Measurements from ENCODE around the gene LRIG1. TPM values are rescaled to one million over a fixed set of nuclear protein-coding genes. Genes with fewer than 3 reads are reported as not detected.

Gene LRIG1
- total and polyA plus RNA-seq, 7 donors: 4.2 to 226 (median 150) TPM

GRCh38 chr3:66492071-66492470 lies 8.8 kb downstream of the LRIG1 start:
- Histone ChIP-seq H3K36me3 (no peaks in the 10 kb centered on the region), H3K27me3 (no peaks in the 10 kb centered on the region), H3K9me3 (no peaks in the 10 kb centered on the region), H3K4me1 (peaks cover 2 to 100% (median 96%) of the 10 kb centered on the region in 4 donors), H3K4me3 (no peak overlapping the region), H3K27ac (peak overlapping the region; percentile 53 to 95 (median 91))
- no peak for TF ChIP-seq CTCF (IDR thresholded peaks at IDR 0.05)
- TF ChIP-seq EP300 (IDR thresholded peaks at IDR 0.05): no peak
- no peak for TF ChIP-seq POLR2A (IDR thresholded peaks at IDR 0.05)
- TF ChIP-seq POLR2AphosphoS5 (IDR thresholded peaks at IDR 0.05): no peak
- intact Hi-C loops (cut with DNase I): no loop called here
- whole genome bisulfite sequencing, 2 donors: 18 to 48% methylated on average over 3 of the region's 3 CpGs
- no peak for DNase-seq

- Histone ChIP-seq H3K36me3 (no peaks in the 10 kb centered on the region), H3K4me1 (peaks cover 2 to 100% (median 97%) of the 10 kb centered on the region in 4 donors), H3K27me3 (no peaks in the 10 kb centered on the region), H3K27ac (peak overlapping the region; percentile 70 to 95 (median 91)), H3K9me3 (no peaks in the 10 kb centered on the region), H3K4me3 (no peak overlapping the region)
- WGBS, 2 donors: 7 to 45% methylated on average over 1 of the region's 1 CpG
- no peak for DNase-seq
- TF ChIP-seq POLR2A (IDR thresholded peaks at IDR 0.05): no peak
- no peak for TF ChIP-seq EP300 (IDR thresholded peaks at IDR 0.05)
- no peak for TF ChIP-seq POLR2AphosphoS5 (IDR thresholded peaks at IDR 0.05)
- intact Hi-C loops (cut with DNase I): no loop called here
Observed at GRCh38 chr3:66490984-66491383, 9.8 kb downstream of the LRIG1 start.

GRCh38 chr3:66490214-66490613 lies 10.6 kb downstream of the LRIG1 start:
- no peak for DNase-seq
- WGBS, 2 donors: 16 to 17% methylated on average over 4 of the region's 4 CpGs
- H3K9me3 ChIP-seq: no peaks in the 10 kb centered on the region
- H3K4me3 ChIP-seq: no peak overlapping the region
- no peaks in the 10 kb centered on the region for H3K36me3 ChIP-seq
- peak overlapping the region; percentile 70 to 95 (median 91) for H3K27ac ChIP-seq
- TF ChIP-seq POLR2AphosphoS5 (IDR thresholded peaks at IDR 0.05) (peak; percentile 39 to 62 (median 55)), EP300 (IDR thresholded peaks at IDR 0.05) (no peak), CTCF (IDR thresholded peaks at IDR 0.05) (no peak)
- H3K4me1 ChIP-seq: peaks cover 2 to 100% (median 97%) of the 10 kb centered on the region in 4 donors
- intact Hi-C loops (cut with DNase I): no loop called here
- no peaks in the 10 kb centered on the region for H3K27me3 ChIP-seq

- Histone ChIP-seq H3K36me3 (no peaks in the 10 kb centered on the region), H3K4me3 (no peak overlapping the region), H3K27me3 (no peaks in the 10 kb centered on the region), H3K9me3 (no peaks in the 10 kb centered on the region), H3K4me1 (peaks cover 2 to 100% (median 97%) of the 10 kb centered on the region in 4 donors), H3K27ac (peak overlapping the region; percentile 70 to 95 (median 91))
- intact Hi-C loops (cut with DNase I): loop anchor here (5.0 kb wide), 1 partner anchor 37 kb away; no protein-coding TSS in a partner anchor
- WGBS, 2 donors: 55 to 63% methylated on average over 4 of the region's 4 CpGs
- no peak for TF ChIP-seq POLR2A (IDR thresholded peaks at IDR 0.05)
- no peak for TF ChIP-seq POLR2AphosphoS5 (IDR thresholded peaks at IDR 0.05)
- no peak for TF ChIP-seq CTCF (IDR thresholded peaks at IDR 0.05)
- TF ChIP-seq EP300 (IDR thresholded peaks at IDR 0.05): no peak
- no peak for DNase-seq
Observed at GRCh38 chr3:66489581-66489980, 11.2 kb downstream of the LRIG1 start.

- WGBS, 2 donors: 97 to 98% methylated on average over 2 of the region's 2 CpGs
- Histone ChIP-seq H3K27me3 (no peaks in the 10 kb centered on the region), H3K27ac (peak overlapping the region; percentile 70 to 95 (median 91)), H3K4me1 (peaks cover 2 to 100% (median 97%) of the 10 kb centered on the region in 4 donors), H3K4me3 (no peak overlapping the region), H3K9me3 (no peaks in the 10 kb centered on the region), H3K36me3 (no peaks in the 10 kb centered on the region)
- TF ChIP-seq POLR2A (IDR thresholded peaks at IDR 0.05) (no peak), EP300 (IDR thresholded peaks at IDR 0.05) (no peak), CTCF (IDR thresholded peaks at IDR 0.05) (no peak), POLR2AphosphoS5 (IDR thresholded peaks at IDR 0.05) (no peak)
- intact Hi-C loops (cut with DNase I): loop anchor here (5.0 kb wide), 1 partner anchor 37 kb away; no protein-coding TSS in a partner anchor
- DNase-seq: no peak
Observed at GRCh38 chr3:66489115-66489514, 11.7 kb downstream of the LRIG1 start.

Data from sigmoid colon (tissue), 7 donors.